WTC11 (cell line): Measurements from ENCODE around the gene PDE6D. TPM values are rescaled to one million over a fixed set of nuclear protein-coding genes. Genes with fewer than 3 reads are reported as not detected.

ENCODE experiments used
- GTF2I ChIP-seq: fragments of 250-450 bp; sonication (Bioruptor Pico); conservative IDR thresholded peaks from 2 replicates; pipeline ENCODE4 v1.4.0; 2021; ENCODE audit warnings: mild to moderate bottlenecking
- NFYB ChIP-seq: sonication (generic); formaldehyde crosslinking; conservative IDR thresholded peaks from 2 replicates; pipeline ENCODE4 v1.8.0; 2022; ENCODE audit warnings: low read depth, missing genetic modification reagents
- TEAD1 ChIP-seq: sonication (generic); formaldehyde crosslinking; IDR thresholded peaks from 2 replicates; pipeline ENCODE4 v1.8.0; 2022; ENCODE audit warnings: mild to moderate bottlenecking, missing genetic modification reagents
- ZNF219 ChIP-seq: sonication (generic); formaldehyde crosslinking; IDR thresholded peaks from 2 replicates; pipeline ENCODE4 v1.8.0; 2023; ENCODE audit warnings: missing genetic modification reagents, mild to moderate bottlenecking, borderline replicate concordance
- ZNF263 ChIP-seq: sonication (generic); formaldehyde crosslinking; IDR thresholded peaks from 2 replicates; pipeline ENCODE4 v1.8.1; 2022; ENCODE audit warnings: low read depth, mild to moderate bottlenecking, moderate library complexity, missing genetic modification reagents
- ZNF396 ChIP-seq: fragments of 250-450 bp; sonication (Bioruptor Pico); IDR thresholded peaks from 2 replicates; pipeline ENCODE4 v1.8.0; 2021; ENCODE audit warnings: mild to moderate bottlenecking, moderate library complexity, borderline replicate concordance
- ZNF671 ChIP-seq: fragments of 250-450 bp; sonication (Bioruptor Pico); IDR thresholded peaks from 2 replicates; pipeline ENCODE4 v1.8.0; 2021; ENCODE audit warnings: mild to moderate bottlenecking
- total RNA-seq: library from RNA; stranded (reverse); gene quantifications from 3 replicates; pipeline ENCODE4 v1.2.3, GENCODE V29; 2021
- TF ChIP-seq, protein P1 (sequence below): sonication (generic); formaldehyde crosslinking; IDR thresholded peaks from 2 replicates; pipeline ENCODE4 v1.8.1; 2022; ENCODE audit warnings: low read depth, missing genetic modification reagents, borderline replicate concordance
- TF ChIP-seq, protein P2 (sequence below): sonication (generic); formaldehyde crosslinking; IDR thresholded peaks from 2 replicates; pipeline ENCODE4 v1.8.1; 2023; ENCODE audit warnings: mild to moderate bottlenecking, moderate library complexity, missing genetic modification reagents
- TF ChIP-seq, protein P3 (sequence below): sonication (generic); formaldehyde crosslinking; IDR thresholded peaks from 2 replicates; pipeline ENCODE4 v1.8.1; 2023; ENCODE audit warnings: mild to moderate bottlenecking, missing genetic modification reagents, moderate library complexity
- TF ChIP-seq, protein P4 (sequence below): fragments of 250-450 bp; sonication (Bioruptor Pico); IDR thresholded peaks from 2 replicates; pipeline ENCODE4 v1.9.0; 2021; ENCODE audit warnings: mild to moderate bottlenecking, borderline replicate concordance
- TF ChIP-seq, protein P5 (sequence below): sonication (generic); formaldehyde crosslinking; IDR thresholded peaks from 2 replicates; pipeline ENCODE4 v1.8.1; 2023; ENCODE audit warnings: mild to moderate bottlenecking, missing genetic modification reagents
- TF ChIP-seq, protein P6 (sequence below): sonication (generic); formaldehyde crosslinking; IDR thresholded peaks from 2 replicates; pipeline ENCODE4 v1.8.0; 2023; ENCODE audit warnings: missing genetic modification reagents
- TF ChIP-seq, protein P7 (sequence below): fragments of 200-600 bp; IDR thresholded peaks from 2 replicates; pipeline ENCODE4 v1.8.0; 2022; ENCODE audit warnings: antibody characterized with exemption
- TF ChIP-seq, protein P8 (sequence below): sonication (generic); formaldehyde crosslinking; IDR thresholded peaks from 2 replicates; pipeline ENCODE4 v1.8.0; 2023; ENCODE audit warnings: mild to moderate bottlenecking, missing genetic modification reagents
- TF ChIP-seq, protein P9 (sequence below): fragments of 250-450 bp; sonication (Bioruptor Pico); IDR thresholded peaks from 2 replicates; pipeline ENCODE4 v1.9.0; 2021; ENCODE audit warnings: mild to moderate bottlenecking
- TF ChIP-seq, protein P10 (sequence below): sonication (generic); formaldehyde crosslinking; IDR thresholded peaks from 2 replicates; pipeline ENCODE4 v1.8.0; 2022; ENCODE audit warnings: mild to moderate bottlenecking, missing genetic modification reagents
- TF ChIP-seq, protein P11 (sequence below): sonication (generic); formaldehyde crosslinking; IDR thresholded peaks from 2 replicates; pipeline ENCODE4 v1.8.0; 2022; ENCODE audit warnings: mild to moderate bottlenecking, missing genetic modification reagents

PDE6D gene
- total RNA-seq, 1 experiment from 2014 or later: 30.2 TPM

DNA sequence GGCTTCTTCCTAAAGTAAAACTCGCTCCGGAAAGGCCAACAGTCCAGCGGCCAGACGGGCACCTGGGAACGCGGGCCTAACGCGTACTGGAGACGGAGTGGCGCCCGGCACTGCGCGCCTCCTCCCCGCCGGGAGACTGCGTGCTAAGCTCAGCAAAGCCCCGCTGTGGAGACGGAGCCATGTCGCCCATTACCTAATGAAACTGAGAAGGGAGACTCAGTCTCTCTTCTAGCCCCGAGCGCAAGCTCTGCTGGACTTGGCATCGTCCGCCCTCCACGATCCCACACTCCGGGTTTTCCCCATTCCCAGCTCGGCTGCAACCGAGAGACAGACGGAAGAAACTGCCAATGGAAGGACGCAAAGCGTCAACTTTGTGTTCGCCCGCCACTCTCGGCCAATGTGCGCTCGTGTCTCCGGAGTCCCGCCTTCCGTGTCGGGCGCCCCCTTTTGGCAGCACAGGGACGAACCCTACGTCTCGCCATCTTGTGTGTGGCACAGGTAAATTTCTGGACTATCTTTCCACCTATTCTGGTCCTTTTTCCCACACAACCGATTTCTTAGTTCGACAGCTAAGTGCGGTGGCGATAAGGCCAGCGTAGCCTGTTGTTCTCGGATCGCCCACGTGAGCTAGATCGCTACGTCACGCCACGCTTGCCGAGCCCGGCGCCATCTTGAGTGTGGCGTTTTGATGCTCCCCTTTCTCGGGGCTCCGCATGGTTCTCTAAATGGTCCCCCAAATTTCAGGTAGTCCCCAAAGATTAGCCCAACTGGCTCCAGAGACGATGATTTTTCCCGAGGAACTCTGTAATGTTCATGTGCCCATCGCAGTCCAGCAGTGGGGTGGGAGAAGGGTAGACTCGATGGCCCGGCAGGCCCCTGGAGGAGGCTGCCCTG, 74.1 kb downstream of the PDE6D start (continued):
- no peak for TF ChIP-seq ZNF396 (CRISPR knock-in tag)
- TF ChIP-seq, protein P1, sequence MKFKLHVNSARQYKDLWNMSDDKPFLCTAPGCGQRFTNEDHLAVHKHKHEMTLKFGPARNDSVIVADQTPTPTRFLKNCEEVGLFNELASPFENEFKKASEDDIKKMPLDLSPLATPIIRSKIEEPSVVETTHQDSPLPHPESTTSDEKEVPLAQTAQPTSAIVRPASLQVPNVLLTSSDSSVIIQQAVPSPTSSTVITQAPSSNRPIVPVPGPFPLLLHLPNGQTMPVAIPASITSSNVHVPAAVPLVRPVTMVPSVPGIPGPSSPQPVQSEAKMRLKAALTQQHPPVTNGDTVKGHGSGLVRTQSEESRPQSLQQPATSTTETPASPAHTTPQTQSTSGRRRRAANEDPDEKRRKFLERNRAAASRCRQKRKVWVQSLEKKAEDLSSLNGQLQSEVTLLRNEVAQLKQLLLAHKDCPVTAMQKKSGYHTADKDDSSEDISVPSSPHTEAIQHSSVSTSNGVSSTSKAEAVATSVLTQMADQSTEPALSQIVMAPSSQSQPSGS: no peak
- TF ChIP-seq, protein P2, sequence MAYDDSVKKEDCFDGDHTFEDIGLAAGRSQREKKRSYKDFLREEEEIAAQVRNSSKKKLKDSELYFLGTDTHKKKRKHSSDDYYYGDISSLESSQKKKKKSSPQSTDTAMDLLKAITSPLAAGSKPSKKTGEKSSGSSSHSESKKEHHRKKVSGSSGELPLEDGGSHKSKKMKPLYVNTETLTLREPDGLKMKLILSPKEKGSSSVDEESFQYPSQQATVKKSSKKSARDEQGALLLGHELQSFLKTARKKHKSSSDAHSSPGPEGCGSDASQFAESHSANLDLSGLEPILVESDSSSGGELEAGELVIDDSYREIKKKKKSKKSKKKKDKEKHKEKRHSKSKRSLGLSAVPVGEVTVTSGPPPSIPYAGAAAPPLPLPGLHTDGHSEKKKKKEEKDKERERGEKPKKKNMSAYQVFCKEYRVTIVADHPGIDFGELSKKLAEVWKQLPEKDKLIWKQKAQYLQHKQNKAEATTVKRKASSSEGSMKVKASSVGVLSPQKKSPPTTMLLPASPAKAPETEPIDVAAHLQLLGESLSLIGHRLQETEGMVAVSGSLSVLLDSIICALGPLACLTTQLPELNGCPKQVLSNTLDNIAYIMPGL (CRISPR knock-in tag): peak; percentile 18
- TF ChIP-seq NFYB (CRISPR knock-in tag): peak; percentile 94
- TF ChIP-seq GTF2I: no peak
- peak; percentile 86 for TF ChIP-seq TEAD1 (CRISPR knock-in tag)
- TF ChIP-seq, protein P3, sequence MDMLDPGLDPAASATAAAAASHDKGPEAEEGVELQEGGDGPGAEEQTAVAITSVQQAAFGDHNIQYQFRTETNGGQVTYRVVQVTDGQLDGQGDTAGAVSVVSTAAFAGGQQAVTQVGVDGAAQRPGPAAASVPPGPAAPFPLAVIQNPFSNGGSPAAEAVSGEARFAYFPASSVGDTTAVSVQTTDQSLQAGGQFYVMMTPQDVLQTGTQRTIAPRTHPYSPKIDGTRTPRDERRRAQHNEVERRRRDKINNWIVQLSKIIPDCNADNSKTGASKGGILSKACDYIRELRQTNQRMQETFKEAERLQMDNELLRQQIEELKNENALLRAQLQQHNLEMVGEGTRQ (CRISPR knock-in tag): peak; percentile 59
- TF ChIP-seq ZNF219 (CRISPR knock-in tag): no peak
- TF ChIP-seq, protein P4, sequence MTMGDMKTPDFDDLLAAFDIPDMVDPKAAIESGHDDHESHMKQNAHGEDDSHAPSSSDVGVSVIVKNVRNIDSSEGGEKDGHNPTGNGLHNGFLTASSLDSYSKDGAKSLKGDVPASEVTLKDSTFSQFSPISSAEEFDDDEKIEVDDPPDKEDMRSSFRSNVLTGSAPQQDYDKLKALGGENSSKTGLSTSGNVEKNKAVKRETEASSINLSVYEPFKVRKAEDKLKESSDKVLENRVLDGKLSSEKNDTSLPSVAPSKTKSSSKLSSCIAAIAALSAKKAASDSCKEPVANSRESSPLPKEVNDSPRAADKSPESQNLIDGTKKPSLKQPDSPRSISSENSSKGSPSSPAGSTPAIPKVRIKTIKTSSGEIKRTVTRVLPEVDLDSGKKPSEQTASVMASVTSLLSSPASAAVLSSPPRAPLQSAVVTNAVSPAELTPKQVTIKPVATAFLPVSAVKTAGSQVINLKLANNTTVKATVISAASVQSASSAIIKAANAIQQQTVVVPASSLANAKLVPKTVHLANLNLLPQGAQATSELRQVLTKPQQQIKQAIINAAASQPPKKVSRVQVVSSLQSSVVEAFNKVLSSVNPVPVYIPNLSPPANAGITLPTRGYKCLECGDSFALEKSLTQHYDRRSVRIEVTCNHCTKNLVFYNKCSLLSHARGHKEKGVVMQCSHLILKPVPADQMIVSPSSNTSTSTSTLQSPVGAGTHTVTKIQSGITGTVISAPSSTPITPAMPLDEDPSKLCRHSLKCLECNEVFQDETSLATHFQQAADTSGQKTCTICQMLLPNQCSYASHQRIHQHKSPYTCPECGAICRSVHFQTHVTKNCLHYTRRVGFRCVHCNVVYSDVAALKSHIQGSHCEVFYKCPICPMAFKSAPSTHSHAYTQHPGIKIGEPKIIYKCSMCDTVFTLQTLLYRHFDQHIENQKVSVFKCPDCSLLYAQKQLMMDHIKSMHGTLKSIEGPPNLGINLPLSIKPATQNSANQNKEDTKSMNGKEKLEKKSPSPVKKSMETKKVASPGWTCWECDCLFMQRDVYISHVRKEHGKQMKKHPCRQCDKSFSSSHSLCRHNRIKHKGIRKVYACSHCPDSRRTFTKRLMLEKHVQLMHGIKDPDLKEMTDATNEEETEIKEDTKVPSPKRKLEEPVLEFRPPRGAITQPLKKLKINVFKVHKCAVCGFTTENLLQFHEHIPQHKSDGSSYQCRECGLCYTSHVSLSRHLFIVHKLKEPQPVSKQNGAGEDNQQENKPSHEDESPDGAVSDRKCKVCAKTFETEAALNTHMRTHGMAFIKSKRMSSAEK (CRISPR knock-in tag): no peak
- TF ChIP-seq, protein P5, sequence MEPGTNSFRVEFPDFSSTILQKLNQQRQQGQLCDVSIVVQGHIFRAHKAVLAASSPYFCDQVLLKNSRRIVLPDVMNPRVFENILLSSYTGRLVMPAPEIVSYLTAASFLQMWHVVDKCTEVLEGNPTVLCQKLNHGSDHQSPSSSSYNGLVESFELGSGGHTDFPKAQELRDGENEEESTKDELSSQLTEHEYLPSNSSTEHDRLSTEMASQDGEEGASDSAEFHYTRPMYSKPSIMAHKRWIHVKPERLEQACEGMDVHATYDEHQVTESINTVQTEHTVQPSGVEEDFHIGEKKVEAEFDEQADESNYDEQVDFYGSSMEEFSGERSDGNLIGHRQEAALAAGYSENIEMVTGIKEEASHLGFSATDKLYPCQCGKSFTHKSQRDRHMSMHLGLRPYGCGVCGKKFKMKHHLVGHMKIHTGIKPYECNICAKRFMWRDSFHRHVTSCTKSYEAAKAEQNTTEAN: peak; percentile 29
- TF ChIP-seq, protein P6, sequence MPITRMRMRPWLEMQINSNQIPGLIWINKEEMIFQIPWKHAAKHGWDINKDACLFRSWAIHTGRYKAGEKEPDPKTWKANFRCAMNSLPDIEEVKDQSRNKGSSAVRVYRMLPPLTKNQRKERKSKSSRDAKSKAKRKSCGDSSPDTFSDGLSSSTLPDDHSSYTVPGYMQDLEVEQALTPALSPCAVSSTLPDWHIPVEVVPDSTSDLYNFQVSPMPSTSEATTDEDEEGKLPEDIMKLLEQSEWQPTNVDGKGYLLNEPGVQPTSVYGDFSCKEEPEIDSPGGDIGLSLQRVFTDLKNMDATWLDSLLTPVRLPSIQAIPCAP (CRISPR knock-in tag): no peak; the same call in 1 of the 2 replicates
- TF ChIP-seq ZNF671 (CRISPR knock-in tag): no peak
- TF ChIP-seq, protein P7, sequence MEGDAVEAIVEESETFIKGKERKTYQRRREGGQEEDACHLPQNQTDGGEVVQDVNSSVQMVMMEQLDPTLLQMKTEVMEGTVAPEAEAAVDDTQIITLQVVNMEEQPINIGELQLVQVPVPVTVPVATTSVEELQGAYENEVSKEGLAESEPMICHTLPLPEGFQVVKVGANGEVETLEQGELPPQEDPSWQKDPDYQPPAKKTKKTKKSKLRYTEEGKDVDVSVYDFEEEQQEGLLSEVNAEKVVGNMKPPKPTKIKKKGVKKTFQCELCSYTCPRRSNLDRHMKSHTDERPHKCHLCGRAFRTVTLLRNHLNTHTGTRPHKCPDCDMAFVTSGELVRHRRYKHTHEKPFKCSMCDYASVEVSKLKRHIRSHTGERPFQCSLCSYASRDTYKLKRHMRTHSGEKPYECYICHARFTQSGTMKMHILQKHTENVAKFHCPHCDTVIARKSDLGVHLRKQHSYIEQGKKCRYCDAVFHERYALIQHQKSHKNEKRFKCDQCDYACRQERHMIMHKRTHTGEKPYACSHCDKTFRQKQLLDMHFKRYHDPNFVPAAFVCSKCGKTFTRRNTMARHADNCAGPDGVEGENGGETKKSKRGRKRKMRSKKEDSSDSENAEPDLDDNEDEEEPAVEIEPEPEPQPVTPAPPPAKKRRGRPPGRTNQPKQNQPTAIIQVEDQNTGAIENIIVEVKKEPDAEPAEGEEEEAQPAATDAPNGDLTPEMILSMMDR: peak; percentile 73
- TF ChIP-seq, protein P8, sequence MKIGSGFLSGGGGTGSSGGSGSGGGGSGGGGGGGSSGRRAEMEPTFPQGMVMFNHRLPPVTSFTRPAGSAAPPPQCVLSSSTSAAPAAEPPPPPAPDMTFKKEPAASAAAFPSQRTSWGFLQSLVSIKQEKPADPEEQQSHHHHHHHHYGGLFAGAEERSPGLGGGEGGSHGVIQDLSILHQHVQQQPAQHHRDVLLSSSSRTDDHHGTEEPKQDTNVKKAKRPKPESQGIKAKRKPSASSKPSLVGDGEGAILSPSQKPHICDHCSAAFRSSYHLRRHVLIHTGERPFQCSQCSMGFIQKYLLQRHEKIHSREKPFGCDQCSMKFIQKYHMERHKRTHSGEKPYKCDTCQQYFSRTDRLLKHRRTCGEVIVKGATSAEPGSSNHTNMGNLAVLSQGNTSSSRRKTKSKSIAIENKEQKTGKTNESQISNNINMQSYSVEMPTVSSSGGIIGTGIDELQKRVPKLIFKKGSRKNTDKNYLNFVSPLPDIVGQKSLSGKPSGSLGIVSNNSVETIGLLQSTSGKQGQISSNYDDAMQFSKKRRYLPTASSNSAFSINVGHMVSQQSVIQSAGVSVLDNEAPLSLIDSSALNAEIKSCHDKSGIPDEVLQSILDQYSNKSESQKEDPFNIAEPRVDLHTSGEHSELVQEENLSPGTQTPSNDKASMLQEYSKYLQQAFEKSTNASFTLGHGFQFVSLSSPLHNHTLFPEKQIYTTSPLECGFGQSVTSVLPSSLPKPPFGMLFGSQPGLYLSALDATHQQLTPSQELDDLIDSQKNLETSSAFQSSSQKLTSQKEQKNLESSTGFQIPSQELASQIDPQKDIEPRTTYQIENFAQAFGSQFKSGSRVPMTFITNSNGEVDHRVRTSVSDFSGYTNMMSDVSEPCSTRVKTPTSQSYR (CRISPR knock-in tag): no peak; the same call in 1 of the 2 replicates
- TF ChIP-seq, protein P9, sequence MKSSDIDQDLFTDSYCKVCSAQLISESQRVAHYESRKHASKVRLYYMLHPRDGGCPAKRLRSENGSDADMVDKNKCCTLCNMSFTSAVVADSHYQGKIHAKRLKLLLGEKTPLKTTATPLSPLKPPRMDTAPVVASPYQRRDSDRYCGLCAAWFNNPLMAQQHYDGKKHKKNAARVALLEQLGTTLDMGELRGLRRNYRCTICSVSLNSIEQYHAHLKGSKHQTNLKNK (CRISPR knock-in tag): no peak
- no peak for TF ChIP-seq ZNF263
- TF ChIP-seq, protein P10, sequence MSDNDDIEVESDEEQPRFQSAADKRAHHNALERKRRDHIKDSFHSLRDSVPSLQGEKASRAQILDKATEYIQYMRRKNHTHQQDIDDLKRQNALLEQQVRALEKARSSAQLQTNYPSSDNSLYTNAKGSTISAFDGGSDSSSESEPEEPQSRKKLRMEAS (CRISPR knock-in tag): peak; percentile 88
- TF ChIP-seq, protein P11, sequence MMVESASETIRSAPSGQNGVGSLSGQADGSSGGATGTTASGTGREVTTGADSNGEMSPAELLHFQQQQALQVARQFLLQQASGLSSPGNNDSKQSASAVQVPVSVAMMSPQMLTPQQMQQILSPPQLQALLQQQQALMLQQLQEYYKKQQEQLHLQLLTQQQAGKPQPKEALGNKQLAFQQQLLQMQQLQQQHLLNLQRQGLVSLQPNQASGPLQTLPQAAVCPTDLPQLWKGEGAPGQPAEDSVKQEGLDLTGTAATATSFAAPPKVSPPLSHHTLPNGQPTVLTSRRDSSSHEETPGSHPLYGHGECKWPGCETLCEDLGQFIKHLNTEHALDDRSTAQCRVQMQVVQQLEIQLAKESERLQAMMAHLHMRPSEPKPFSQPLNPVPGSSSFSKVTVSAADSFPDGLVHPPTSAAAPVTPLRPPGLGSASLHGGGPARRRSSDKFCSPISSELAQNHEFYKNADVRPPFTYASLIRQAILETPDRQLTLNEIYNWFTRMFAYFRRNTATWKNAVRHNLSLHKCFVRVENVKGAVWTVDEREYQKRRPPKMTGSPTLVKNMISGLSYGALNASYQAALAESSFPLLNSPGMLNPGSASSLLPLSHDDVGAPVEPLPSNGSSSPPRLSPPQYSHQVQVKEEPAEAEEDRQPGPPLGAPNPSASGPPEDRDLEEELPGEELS (CRISPR knock-in tag): peak; percentile 19; the same call in 1 of the 2 replicates
